HepG2 (cell line): Measurements from ENCODE around the gene BSG. TPM values are rescaled to one million over a fixed set of nuclear protein-coding genes. Genes with fewer than 3 reads are reported as not detected.

Experiments
- BRD4 ChIP-seq: sonication (generic); formaldehyde crosslinking; IDR thresholded peaks from 2 replicates; pipeline ENCODE4 v1.4.0; 2020; ENCODE audit warnings: missing genetic modification reagents
- CAMTA2 ChIP-seq: sonication (generic); formaldehyde crosslinking; IDR thresholded peaks from 2 replicates; pipeline ENCODE4 v1.4.0; 2020; ENCODE audit warnings: mild to moderate bottlenecking, missing genetic modification reagents, borderline replicate concordance
- EED ChIP-seq: sonication (generic); formaldehyde crosslinking; IDR thresholded peaks from 2 replicates; pipeline ENCODE4 v1.5.0; 2020; ENCODE audit warnings: mild to moderate bottlenecking, missing genetic modification reagents
- FOSL2 ChIP-seq: sonication (generic); formaldehyde crosslinking; IDR thresholded peaks from 2 replicates; pipeline ENCODE4 v1.4.0; 2020; ENCODE audit warnings: missing genetic modification reagents
- GATAD1 ChIP-seq: IDR thresholded peaks from 2 replicates; pipeline ENCODE4 v1.6.1; 2016; ENCODE audit warnings: missing genetic modification reagents, missing compliant biosample characterization
- HDAC1 ChIP-seq: sonication (generic); formaldehyde crosslinking; IDR thresholded peaks from 2 replicates; pipeline ENCODE4 v1.5.1; 2020; ENCODE audit warnings: mild to moderate bottlenecking, missing genetic modification reagents
- KDM6A ChIP-seq: IDR thresholded peaks from 2 replicates; pipeline ENCODE4 v1.6.1; 2016; ENCODE audit warnings: low read depth
- MEIS1 ChIP-seq: sonication (generic); formaldehyde crosslinking; IDR thresholded peaks from 2 replicates; pipeline ENCODE4 v1.9.0; 2021; ENCODE audit warnings: mild to moderate bottlenecking, missing genetic modification reagents, moderate library complexity, borderline replicate concordance
- NFKBIZ ChIP-seq: IDR thresholded peaks from 2 replicates; pipeline ENCODE4 v1.6.1; 2018; ENCODE audit warnings: missing genetic modification reagents, missing compliant biosample characterization
- PAF1 ChIP-seq: IDR thresholded peaks from 2 replicates; pipeline ENCODE4 v1.6.1; 2016; ENCODE audit warnings: missing genetic modification reagents, missing compliant biosample characterization
- PAX8 ChIP-seq: sonication (generic); formaldehyde crosslinking; IDR thresholded peaks from 2 replicates; pipeline ENCODE4 v1.8.0; 2022; ENCODE audit warnings: mild to moderate bottlenecking, missing genetic modification reagents, borderline replicate concordance
- PHF5A ChIP-seq: IDR thresholded peaks from one replicate; pipeline ENCODE4 v1.6.1; 2018; ENCODE audit warnings: low read depth, missing genetic modification reagents; ENCODE audit not compliant: unreplicated experiment
- SALL1 ChIP-seq: sonication (generic); formaldehyde crosslinking; IDR thresholded peaks from 2 replicates; pipeline ENCODE4 v1.8.0; 2022; ENCODE audit warnings: mild to moderate bottlenecking, missing genetic modification reagents
- SP1 ChIP-seq, 2 experiments: fragments of 450-650 bp in 1 of 2; sonication (generic) in 1 of 2; formaldehyde crosslinking in 1 of 2; IDR thresholded peaks; 2 replicates each; pipeline versions ENCODE4 v1.4.0 to v1.6.1; 2016 to 2020; ENCODE audit warnings: missing genetic modification reagents in 1 of 2
- SRY ChIP-seq: sonication (generic); formaldehyde crosslinking; IDR thresholded peaks from 2 replicates; pipeline ENCODE4 v1.8.0; 2022; ENCODE audit warnings: mild to moderate bottlenecking, missing genetic modification reagents
- TCF7L2 ChIP-seq: IDR thresholded peaks from 2 replicates; pipeline ENCODE4 v1.6.1; 2011; ENCODE audit warnings: mild to moderate bottlenecking, low read depth, low read length, moderate library complexity
- TIGD3 ChIP-seq: sonication (generic); formaldehyde crosslinking; IDR thresholded peaks from 2 replicates; pipeline ENCODE4 v1.5.1; 2020; ENCODE audit warnings: mild to moderate bottlenecking, missing genetic modification reagents, borderline replicate concordance
- ZFP37 ChIP-seq: sonication (generic); formaldehyde crosslinking; IDR thresholded peaks from 2 replicates; pipeline ENCODE4 v1.4.0; 2020; ENCODE audit warnings: missing genetic modification reagents, borderline replicate concordance
- ZFY ChIP-seq: sonication (generic); formaldehyde crosslinking; IDR thresholded peaks from 2 replicates; pipeline ENCODE4 v1.4.0; 2020; ENCODE audit warnings: missing genetic modification reagents
- ZMAT5 ChIP-seq: sonication (generic); formaldehyde crosslinking; IDR thresholded peaks from 2 replicates; pipeline ENCODE4 v1.5.0; 2020; ENCODE audit warnings: mild to moderate bottlenecking, low read depth, missing genetic modification reagents, borderline replicate concordance
- ZNF205 ChIP-seq: IDR thresholded peaks from 2 replicates; pipeline ENCODE4 v1.6.1; 2018; ENCODE audit warnings: missing biosample characterization, missing genetic modification reagents
- ZNF296 ChIP-seq: sonication (generic); formaldehyde crosslinking; conservative IDR thresholded peaks from 2 replicates; pipeline ENCODE4 v1.5.0; 2020; ENCODE audit warnings: mild to moderate bottlenecking, missing genetic modification reagents
- ZNF30 ChIP-seq: sonication (generic); formaldehyde crosslinking; IDR thresholded peaks from 2 replicates; pipeline ENCODE4 v1.5.0; 2020; ENCODE audit warnings: mild to moderate bottlenecking, missing genetic modification reagents
- ZNF431 ChIP-seq: sonication (generic); formaldehyde crosslinking; IDR thresholded peaks from 2 replicates; pipeline ENCODE4 v1.9.0; 2022; ENCODE audit warnings: missing genetic modification reagents, low read depth, mild to moderate bottlenecking, borderline replicate concordance
- ZNF713 ChIP-seq: sonication (generic); formaldehyde crosslinking; IDR thresholded peaks from 2 replicates; pipeline ENCODE4 v1.4.0; 2020; ENCODE audit warnings: mild to moderate bottlenecking, missing genetic modification reagents
- ZSCAN30 ChIP-seq: sonication (generic); formaldehyde crosslinking; IDR thresholded peaks from 2 replicates; pipeline ENCODE4 v1.5.0; 2020; ENCODE audit warnings: mild to moderate bottlenecking, missing genetic modification reagents
- polyA plus RNA-seq, 8 experiments: library from polyadenylated mRNA; depleted of rRNA in 3 of 8; stranded (reverse) in 7 of 8; unstranded in 1 of 8; fragments of >200 nt; fragmentation: Illumina TruSeq in 4 of 8; extraction: Trizol in 4 of 8; gene quantifications; 2 replicates each; pipeline versions ENCODE4 v1.2.1 to v1.2.3, GENCODE V29; 2011 to 2016; ENCODE audit warnings: low read depth in 4 of 8, missing spikeins in 1 of 8, mixed read lengths in 1 of 8; ENCODE audit not compliant: insufficient read depth in 1 of 8
- total RNA-seq, 5 experiments: library from RNA; depleted of rRNA; stranded (reverse); fragments of >200 nt; fragmentation: Illumina TruSeq; extraction: Trizol; gene quantifications; 2 replicates each; pipeline ENCODE4 v1.2.3, GENCODE V29; 2016; ENCODE audit warnings: low read depth in 1 of 5
- TF ChIP-seq, protein P1 (sequence below): sonication (generic); formaldehyde crosslinking; IDR thresholded peaks from 2 replicates; pipeline ENCODE4 v1.5.1; 2020; ENCODE audit warnings: mild to moderate bottlenecking, missing genetic modification reagents, moderate library complexity

The BSG gene
- total and polyA plus RNA-seq, 2 of the 13 experiments (the other 11 are each of a cell fraction or from before 2014, with no cell fraction given), result 309 to 754 TPM

- TF ChIP-seq, protein P1, sequence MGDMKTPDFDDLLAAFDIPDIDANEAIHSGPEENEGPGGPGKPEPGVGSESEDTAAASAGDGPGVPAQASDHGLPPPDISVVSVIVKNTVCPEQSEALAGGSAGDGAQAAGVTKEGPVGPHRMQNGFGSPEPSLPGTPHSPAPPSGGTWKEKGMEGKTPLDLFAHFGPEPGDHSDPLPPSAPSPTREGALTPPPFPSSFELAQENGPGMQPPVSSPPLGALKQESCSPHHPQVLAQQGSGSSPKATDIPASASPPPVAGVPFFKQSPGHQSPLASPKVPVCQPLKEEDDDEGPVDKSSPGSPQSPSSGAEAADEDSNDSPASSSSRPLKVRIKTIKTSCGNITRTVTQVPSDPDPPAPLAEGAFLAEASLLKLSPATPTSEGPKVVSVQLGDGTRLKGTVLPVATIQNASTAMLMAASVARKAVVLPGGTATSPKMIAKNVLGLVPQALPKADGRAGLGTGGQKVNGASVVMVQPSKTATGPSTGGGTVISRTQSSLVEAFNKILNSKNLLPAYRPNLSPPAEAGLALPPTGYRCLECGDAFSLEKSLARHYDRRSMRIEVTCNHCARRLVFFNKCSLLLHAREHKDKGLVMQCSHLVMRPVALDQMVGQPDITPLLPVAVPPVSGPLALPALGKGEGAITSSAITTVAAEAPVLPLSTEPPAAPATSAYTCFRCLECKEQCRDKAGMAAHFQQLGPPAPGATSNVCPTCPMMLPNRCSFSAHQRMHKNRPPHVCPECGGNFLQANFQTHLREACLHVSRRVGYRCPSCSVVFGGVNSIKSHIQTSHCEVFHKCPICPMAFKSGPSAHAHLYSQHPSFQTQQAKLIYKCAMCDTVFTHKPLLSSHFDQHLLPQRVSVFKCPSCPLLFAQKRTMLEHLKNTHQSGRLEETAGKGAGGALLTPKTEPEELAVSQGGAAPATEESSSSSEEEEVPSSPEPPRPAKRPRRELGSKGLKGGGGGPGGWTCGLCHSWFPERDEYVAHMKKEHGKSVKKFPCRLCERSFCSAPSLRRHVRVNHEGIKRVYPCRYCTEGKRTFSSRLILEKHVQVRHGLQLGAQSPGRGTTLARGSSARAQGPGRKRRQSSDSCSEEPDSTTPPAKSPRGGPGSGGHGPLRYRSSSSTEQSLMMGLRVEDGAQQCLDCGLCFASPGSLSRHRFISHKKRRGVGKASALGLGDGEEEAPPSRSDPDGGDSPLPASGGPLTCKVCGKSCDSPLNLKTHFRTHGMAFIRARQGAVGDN (CRISPR knock-in tag), result peak; percentile 53
- TF ChIP-seq ZNF713 (no peak), ZNF431 (CRISPR knock-in tag) (no peak), ZNF296 (CRISPR knock-in tag) (0 out of 2 replicates have a peak, but pooled peaks have one; percentile 32), PHF5A (CRISPR knock-in tag) (no peak), ZNF205 (CRISPR knock-in tag) (no peak), ZMAT5 (CRISPR knock-in tag) (no peak), TIGD3 (CRISPR knock-in tag) (no peak), SALL1 (CRISPR knock-in tag) (no peak), FOSL2 (no peak), GATAD1 (no peak), CAMTA2 (0 out of 2 replicates have a peak, but pooled peaks have one; percentile 15), ZSCAN30 (CRISPR knock-in tag) (no peak), TCF7L2 (no peak), EED (CRISPR knock-in tag) (peak; percentile 52; the same call in 1 of the 2 replicates), BRD4 (CRISPR knock-in tag) (no peak), MEIS1 (CRISPR knock-in tag) (peak; percentile 41; the same call in 1 of the 2 replicates), NFKBIZ (CRISPR knock-in tag) (no peak), SP1 (IDR thresholded peaks at IDR 0.05) (no peak), SP1 (CRISPR knock-in tag; IDR thresholded peaks at IDR 0.05) (no peak), ZNF30 (CRISPR knock-in tag) (no peak), PAX8 (CRISPR knock-in tag) (no peak), KDM6A (CRISPR knock-in tag) (no peak), ZFP37 (no peak), SRY (CRISPR knock-in tag) (no peak), ZFY (CRISPR knock-in tag) (no peak; the same call in 1 of the 2 replicates), PAF1 (CRISPR knock-in tag) (no peak), HDAC1 (peak; percentile 40)
These were observed 535 bp downstream of the BSG start (continued) for GRCh38 chr19:572743-573518.
